Upper lobe of left lung (tissue), 4 donors: ENCODE measurements around the gene SPTB.

Experiments used
- POLR2A ChIP-seq, 4 donors: fragments of 450-650 bp; IDR thresholded peaks; one replicate each; pipeline ENCODE4 v1.5.1; 2016 to 2017; ENCODE audit warnings: antibody characterized with exemption in 4 of 4, mild to moderate bottlenecking in 2 of 4
- POLR2AphosphoS5 ChIP-seq, 2 donors: sonication (generic); formaldehyde crosslinking; IDR thresholded peaks; one replicate each; pipeline ENCODE4 v1.5.1; 2017; ENCODE audit warnings: antibody characterized with exemption in 2 of 2
- TF ChIP-seq, protein P1 (sequence below), 6 experiments: fragments of 450-650 bp in 4 of 6; fragments of 200-600 bp in 2 of 6; sonication (generic) in 2 of 6; IDR thresholded peaks; one replicate each; pipeline ENCODE4 v1.5.1; 2016 to 2019; ENCODE audit warnings: antibody characterized with exemption in 6 of 6

DNA sequence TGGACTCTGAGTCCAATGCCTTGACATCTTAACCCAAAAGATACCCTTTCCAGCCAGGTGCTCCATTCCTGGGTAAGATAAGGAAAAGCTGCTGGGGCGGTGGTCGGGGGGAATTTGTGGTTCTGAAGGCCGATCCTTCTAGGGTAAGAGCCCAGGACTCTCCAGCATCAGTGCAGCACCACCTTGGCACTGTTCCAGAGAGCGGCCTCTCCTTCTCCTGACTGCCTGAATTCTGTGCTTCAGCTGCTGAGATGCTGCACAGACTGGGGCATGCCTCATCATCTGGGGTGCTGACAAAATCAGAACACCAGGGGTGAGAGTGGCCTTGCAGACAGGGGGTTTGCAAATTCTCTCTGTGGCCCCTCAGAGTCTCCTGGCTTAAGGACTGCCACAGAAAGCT, 87.5 kb downstream of the SPTB start:
- TF ChIP-seq, protein P1, sequence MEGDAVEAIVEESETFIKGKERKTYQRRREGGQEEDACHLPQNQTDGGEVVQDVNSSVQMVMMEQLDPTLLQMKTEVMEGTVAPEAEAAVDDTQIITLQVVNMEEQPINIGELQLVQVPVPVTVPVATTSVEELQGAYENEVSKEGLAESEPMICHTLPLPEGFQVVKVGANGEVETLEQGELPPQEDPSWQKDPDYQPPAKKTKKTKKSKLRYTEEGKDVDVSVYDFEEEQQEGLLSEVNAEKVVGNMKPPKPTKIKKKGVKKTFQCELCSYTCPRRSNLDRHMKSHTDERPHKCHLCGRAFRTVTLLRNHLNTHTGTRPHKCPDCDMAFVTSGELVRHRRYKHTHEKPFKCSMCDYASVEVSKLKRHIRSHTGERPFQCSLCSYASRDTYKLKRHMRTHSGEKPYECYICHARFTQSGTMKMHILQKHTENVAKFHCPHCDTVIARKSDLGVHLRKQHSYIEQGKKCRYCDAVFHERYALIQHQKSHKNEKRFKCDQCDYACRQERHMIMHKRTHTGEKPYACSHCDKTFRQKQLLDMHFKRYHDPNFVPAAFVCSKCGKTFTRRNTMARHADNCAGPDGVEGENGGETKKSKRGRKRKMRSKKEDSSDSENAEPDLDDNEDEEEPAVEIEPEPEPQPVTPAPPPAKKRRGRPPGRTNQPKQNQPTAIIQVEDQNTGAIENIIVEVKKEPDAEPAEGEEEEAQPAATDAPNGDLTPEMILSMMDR (IDR thresholded peaks at IDR 0.05): no peak
- TF ChIP-seq POLR2A (IDR thresholded peaks at IDR 0.05): no peak
- TF ChIP-seq POLR2AphosphoS5 (IDR thresholded peaks at IDR 0.05): no peak
